NT2/D1 (cell line): Measurements from ENCODE around the gene SLC37A2.

Experiments used
- YY1 ChIP-seq: IDR thresholded peaks from 2 replicates; pipeline ENCODE4 v1.6.1; 2011; ENCODE audit not compliant: insufficient read length, insufficient read depth
- ZNF274 ChIP-seq: IDR thresholded peaks from 2 replicates; pipeline ENCODE4 v1.6.1; 2011; ENCODE audit warnings: mild to moderate bottlenecking, low read depth, low read length

- TF ChIP-seq YY1 (no peak), ZNF274 (no peak)
These were observed 10.7 kb downstream of the SLC37A2 start for GRCh38 chr11:125073616-125074483.
